ENCODE results near the gene CHN2.

DNA sequence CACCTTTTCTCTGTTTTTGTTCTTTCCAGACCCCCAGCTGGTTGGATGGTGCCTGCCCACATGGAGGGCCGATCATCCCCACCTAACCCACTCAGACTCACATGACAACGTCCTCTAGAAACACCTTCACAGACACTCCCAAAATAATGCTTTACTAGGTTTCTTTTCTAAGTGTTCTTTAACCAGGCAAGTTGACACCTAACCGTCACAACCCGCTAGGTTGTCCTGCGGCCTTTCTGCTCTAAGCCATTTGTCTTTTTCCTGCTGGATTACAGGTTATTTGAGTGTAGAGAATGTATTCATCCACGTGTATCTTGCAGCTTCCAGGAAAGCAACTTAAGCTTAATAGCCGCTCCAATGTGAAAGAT lies 54.8 kb downstream of the CHN2 start:
- no peak for TF ChIP-seq POLR2A (IDR thresholded peaks at IDR 0.05)
- TF ChIP-seq, protein P1, sequence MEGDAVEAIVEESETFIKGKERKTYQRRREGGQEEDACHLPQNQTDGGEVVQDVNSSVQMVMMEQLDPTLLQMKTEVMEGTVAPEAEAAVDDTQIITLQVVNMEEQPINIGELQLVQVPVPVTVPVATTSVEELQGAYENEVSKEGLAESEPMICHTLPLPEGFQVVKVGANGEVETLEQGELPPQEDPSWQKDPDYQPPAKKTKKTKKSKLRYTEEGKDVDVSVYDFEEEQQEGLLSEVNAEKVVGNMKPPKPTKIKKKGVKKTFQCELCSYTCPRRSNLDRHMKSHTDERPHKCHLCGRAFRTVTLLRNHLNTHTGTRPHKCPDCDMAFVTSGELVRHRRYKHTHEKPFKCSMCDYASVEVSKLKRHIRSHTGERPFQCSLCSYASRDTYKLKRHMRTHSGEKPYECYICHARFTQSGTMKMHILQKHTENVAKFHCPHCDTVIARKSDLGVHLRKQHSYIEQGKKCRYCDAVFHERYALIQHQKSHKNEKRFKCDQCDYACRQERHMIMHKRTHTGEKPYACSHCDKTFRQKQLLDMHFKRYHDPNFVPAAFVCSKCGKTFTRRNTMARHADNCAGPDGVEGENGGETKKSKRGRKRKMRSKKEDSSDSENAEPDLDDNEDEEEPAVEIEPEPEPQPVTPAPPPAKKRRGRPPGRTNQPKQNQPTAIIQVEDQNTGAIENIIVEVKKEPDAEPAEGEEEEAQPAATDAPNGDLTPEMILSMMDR (IDR thresholded peaks at IDR 0.05) = no peak
